MM.1S (cell line): ENCODE data around the gene NELFA.

Source experiments
- CTCF ChIP-seq: fragments of 300-600 bp; sonication (generic); IDR thresholded peaks from 2 replicates; pipeline ENCODE4 v1.5.1; 2016; ENCODE audit warnings: antibody characterized with exemption, low read length, mixed read lengths
- EZH2 ChIP-seq: fragments of 300-600 bp; sonication (generic); optimal IDR thresholded peaks from 2 replicates; pipeline ENCODE3; 2017; ENCODE audit warnings: low read depth, mild to moderate bottlenecking, antibody characterized with exemption, low read length, mixed read lengths

GRCh38 chr4:2043396-2044118 lies 34.8 kb upstream of the NELFA start:
- no peak for TF ChIP-seq EZH2
- TF ChIP-seq CTCF: no peak
